Esophagus squamous epithelium (tissue), 5 donors: Measurements from ENCODE around the gene KCNH1. TPM values are rescaled to one million over a fixed set of nuclear protein-coding genes. Genes with fewer than 3 reads are reported as not detected.

Source experiments
- DNase-seq: peaks from one replicate; lab custom pipeline; 2025; lab: John Stamatoyannopoulos, UW
- H3K27ac ChIP-seq, 4 donors: fragments of 200-600 bp; sonication (generic); one replicate each; pipeline ENCODE4 v1.5.1; 2016 to 2019; ENCODE audit warnings: mild to moderate bottlenecking in 1 of 4
- H3K27me3 ChIP-seq, 4 donors: fragments of 200-600 bp; sonication (generic); 1 replicate in 3 of 4; 2 replicates in 1 of 4; pipeline versions ENCODE4 v1.5.1 to v1.6.0; 2017 to 2021; ENCODE audit warnings: antibody characterized with exemption in 1 of 4
- H3K36me3 ChIP-seq, 3 donors: fragments of 200-600 bp; sonication (generic); one replicate each; pipeline ENCODE4 v1.5.1; 2016 to 2019
- H3K4me1 ChIP-seq, 3 donors: fragments of 200-600 bp; sonication (generic); one replicate each; pipeline ENCODE4 v1.5.1; 2017 to 2019
- H3K4me3 ChIP-seq, 4 donors: fragments of 200-600 bp; sonication (generic); 1 replicate in 3 of 4; 2 replicates in 1 of 4; pipeline ENCODE4 v1.5.1; 2016 to 2019; ENCODE audit warnings: mild to moderate bottlenecking in 2 of 4, moderate library complexity in 1 of 4
- H3K9me3 ChIP-seq, 3 donors: fragments of 200-600 bp; sonication (generic); one replicate each; pipeline ENCODE4 v1.5.1; 2016 to 2019
- CTCF ChIP-seq, 6 experiments: fragments of 450-650 bp in 4 of 6; fragments of 200-600 bp in 2 of 6; sonication (generic) in 2 of 6; IDR thresholded peaks; one replicate each; pipeline ENCODE4 v1.5.1; 2016 to 2019; ENCODE audit warnings: antibody characterized with exemption in 6 of 6, mild to moderate bottlenecking in 4 of 6, moderate library complexity in 4 of 6
- POLR2A ChIP-seq, 4 donors: fragments of 450-650 bp; IDR thresholded peaks; one replicate each; pipeline ENCODE4 v1.6.1; 2017; ENCODE audit warnings: antibody characterized with exemption in 4 of 4, mild to moderate bottlenecking in 4 of 4, moderate library complexity in 3 of 4
- WGBS, 2 donors: methylation state at CpG; one replicate each; pipeline ENCODE4 v1.1.5; 2018; 5-methylcytosine and 5-hydroxymethylcytosine counted together
- intact Hi-C: fragments of 100-400 bp; cut with DNase I; formaldehyde crosslinking; loops from one replicate; pipeline ENCODE4 v1.15.0; 2022
- total RNA-seq, 4 donors: library from RNA; depleted of rRNA; stranded (reverse); fragments of >200 nt; gene quantifications; one replicate each; pipeline ENCODE4 v1.1.0, GENCODE V29; 2016
- donor health status: DM: yes; HTN: yes; CAD: no.

The KCNH1 gene
- total RNA-seq, 4 donors from 2014 or later, result 0.57 to 1.0 (median 0.83) TPM; not detected in 1

- WGBS, 2 donors, result 56 to 58% methylated on average over 2 of the region's 2 CpGs
- H3K4me3 ChIP-seq, result no peak overlapping the region
Observed at GRCh38 chr1:210650403-210650802, 483.5 kb downstream of the KCNH1 start.

GRCh38 chr1:210648588-210649269, 485.2 kb downstream of the KCNH1 start:
- Histone ChIP-seq H3K27me3 (no peaks in the 10 kb centered on the region), H3K4me1 (no peaks in the 10 kb centered on the region), H3K27ac (no peak overlapping the region), H3K9me3 (no peaks in the 10 kb centered on the region), H3K4me3 (no peak overlapping the region), H3K36me3 (no peaks in the 10 kb centered on the region)
- intact Hi-C loops, result no loop called here
- TF ChIP-seq POLR2A (IDR thresholded peaks at IDR 0.05), result no peak
- no peak for TF ChIP-seq CTCF (IDR thresholded peaks at IDR 0.05)
- WGBS, 2 donors, result 70 to 92% methylated on average over 2 of the region's 2 CpGs
- no peak for DNase-seq

More at GRCh38 chr1:210650403-210650802, 483.5 kb downstream of the KCNH1 start:
- Histone ChIP-seq H3K36me3 (no peaks in the 10 kb centered on the region), H3K27me3 (no peaks in the 10 kb centered on the region), H3K4me1 (no peaks in the 10 kb centered on the region), H3K9me3 (no peaks in the 10 kb centered on the region), H3K27ac (no peak overlapping the region)
- DNase-seq, result no peak
- intact Hi-C loops, result no loop called here
- TF ChIP-seq POLR2A (IDR thresholded peaks at IDR 0.05) (no peak), CTCF (IDR thresholded peaks at IDR 0.05) (no peak)

GRCh38 chr1:210647406-210648333, 486.3 kb downstream of the KCNH1 start:
- 78 to 79% methylated on average over 6 of the region's 6 CpGs for WGBS, 2 donors

GRCh38 chr1:210646258-210646616, 487.7 kb downstream of the KCNH1 start:
- TF ChIP-seq POLR2A (IDR thresholded peaks at IDR 0.05) (no peak), CTCF (IDR thresholded peaks at IDR 0.05) (no peak)
- Histone ChIP-seq H3K27me3 (no peaks in the 10 kb centered on the region), H3K27ac (no peak overlapping the region), H3K4me1 (no peaks in the 10 kb centered on the region), H3K36me3 (no peaks in the 10 kb centered on the region), H3K9me3 (no peaks in the 10 kb centered on the region), H3K4me3 (no peak overlapping the region)
- no peak for DNase-seq
- 48 to 71% methylated on average over 2 of the region's 2 CpGs for whole genome bisulfite sequencing, 2 donors
- intact Hi-C loops, result no loop called here

More at GRCh38 chr1:210647406-210648333, 486.3 kb downstream of the KCNH1 start:
- H3K9me3 ChIP-seq, result no peaks in the 10 kb centered on the region
- H3K27me3 ChIP-seq, result no peaks in the 10 kb centered on the region
- no peaks in the 10 kb centered on the region for H3K36me3 ChIP-seq
- no peak overlapping the region for H3K4me3 ChIP-seq
- intact Hi-C loops, result no loop called here
- DNase-seq, result no peak
- H3K4me1 ChIP-seq, result no peaks in the 10 kb centered on the region
- no peak overlapping the region for H3K27ac ChIP-seq
- TF ChIP-seq CTCF (IDR thresholded peaks at IDR 0.05) (no peak), POLR2A (IDR thresholded peaks at IDR 0.05) (no peak)
